Islet precursor cell (in vitro differentiated cells): ENCODE data around the gene PRKCE.
"Not testable (repeated sequence)": the region's sequence is repeated elsewhere in the genome, so short reads cannot be mapped to it uniquely, and the experiment has no call there.

Source experiments
- DNase-seq: peaks from one replicate; pipeline ENCODE4 v3.0.0-alpha.2; 2018

Gene PRKCE

GRCh38 chr2:46223514-46223913 is 572.0 kb downstream of the PRKCE start:
- not testable (repeated sequence) for DNase-seq

DNA sequence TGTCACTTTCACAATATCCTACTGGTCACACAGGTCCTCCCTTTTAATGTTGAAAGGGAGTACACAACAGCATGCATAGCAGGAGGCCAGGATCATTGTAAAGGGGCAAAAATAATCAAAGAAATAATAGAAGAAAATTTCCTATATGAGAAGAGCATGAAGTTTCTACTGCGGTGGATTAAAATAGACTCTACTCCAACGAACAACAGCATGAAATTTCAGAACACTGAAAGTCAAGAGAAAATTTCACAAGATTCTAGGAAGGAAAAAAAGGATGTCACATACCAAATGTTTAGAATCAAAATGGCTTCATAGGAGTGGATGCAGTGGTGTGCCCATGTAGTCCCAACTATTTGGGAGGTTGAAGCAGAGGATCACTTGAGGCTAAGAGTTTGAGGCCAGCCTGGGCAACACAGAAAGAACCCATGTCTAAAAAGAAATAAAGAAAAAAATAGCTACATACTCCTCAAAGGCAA is 573.7 kb downstream of the PRKCE start:
- no peak for DNase-seq

- DNase-seq: no peak
These were observed 574.3 kb downstream of the PRKCE start for GRCh38 chr2:46225730-46226129.

DNA sequence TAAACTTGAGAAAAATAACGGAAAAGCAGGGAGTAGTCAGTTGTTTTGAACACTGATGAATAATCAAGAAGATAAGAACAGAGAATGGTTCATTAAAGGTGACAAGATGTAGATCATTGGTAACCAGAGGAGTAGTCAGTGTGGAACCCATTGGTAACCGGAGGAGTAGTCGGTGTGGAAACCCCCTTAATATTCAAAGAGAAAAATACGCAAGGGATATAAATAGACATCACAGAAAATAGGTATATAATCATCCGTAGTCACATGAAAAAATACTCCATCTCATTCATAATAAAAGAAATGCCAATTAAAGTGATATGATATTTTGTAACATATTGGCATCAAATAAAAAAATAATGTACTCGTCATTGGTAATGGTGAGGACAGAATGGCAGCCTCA is 575.1 kb downstream of the PRKCE start:
- DNase-seq: no peak

DNA sequence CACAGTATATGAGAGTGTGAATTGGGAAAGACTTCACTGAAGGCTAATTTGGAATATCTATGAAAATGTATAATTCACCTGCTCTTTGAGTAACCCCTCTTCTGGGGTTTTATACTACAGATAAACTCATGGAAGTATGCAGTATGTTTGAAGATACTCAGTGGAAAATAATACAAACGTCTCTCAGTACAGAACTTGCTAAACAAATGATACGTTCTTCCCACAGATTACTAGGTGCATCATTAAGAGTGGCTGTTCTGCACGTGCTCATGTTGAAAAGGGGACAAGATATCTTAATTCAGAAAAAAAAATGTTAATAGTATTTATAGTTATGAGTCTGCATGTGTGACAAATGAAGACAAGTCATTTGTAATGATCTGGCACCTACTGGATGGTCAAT is 575.5 kb downstream of the PRKCE start:
- no peak for DNase-seq

GRCh38 chr2:46227674-46228289 is 576.3 kb downstream of the PRKCE start:
- DNase-seq: no peak

- DNase-seq: no peak
These were observed 577.9 kb downstream of the PRKCE start for GRCh38 chr2:46229134-46230063.

GRCh38 chr2:46230115-46230571 is 578.7 kb downstream of the PRKCE start:
- no peak for DNase-seq

- DNase-seq: no peak
These were observed 579.4 kb downstream of the PRKCE start for GRCh38 chr2:46230677-46231425.

GRCh38 chr2:46231721-46232120 is 580.2 kb downstream of the PRKCE start:
- no peak for DNase-seq

- DNase-seq: no peak
These were observed 581.4 kb downstream of the PRKCE start for GRCh38 chr2:46232860-46233259.

DNA sequence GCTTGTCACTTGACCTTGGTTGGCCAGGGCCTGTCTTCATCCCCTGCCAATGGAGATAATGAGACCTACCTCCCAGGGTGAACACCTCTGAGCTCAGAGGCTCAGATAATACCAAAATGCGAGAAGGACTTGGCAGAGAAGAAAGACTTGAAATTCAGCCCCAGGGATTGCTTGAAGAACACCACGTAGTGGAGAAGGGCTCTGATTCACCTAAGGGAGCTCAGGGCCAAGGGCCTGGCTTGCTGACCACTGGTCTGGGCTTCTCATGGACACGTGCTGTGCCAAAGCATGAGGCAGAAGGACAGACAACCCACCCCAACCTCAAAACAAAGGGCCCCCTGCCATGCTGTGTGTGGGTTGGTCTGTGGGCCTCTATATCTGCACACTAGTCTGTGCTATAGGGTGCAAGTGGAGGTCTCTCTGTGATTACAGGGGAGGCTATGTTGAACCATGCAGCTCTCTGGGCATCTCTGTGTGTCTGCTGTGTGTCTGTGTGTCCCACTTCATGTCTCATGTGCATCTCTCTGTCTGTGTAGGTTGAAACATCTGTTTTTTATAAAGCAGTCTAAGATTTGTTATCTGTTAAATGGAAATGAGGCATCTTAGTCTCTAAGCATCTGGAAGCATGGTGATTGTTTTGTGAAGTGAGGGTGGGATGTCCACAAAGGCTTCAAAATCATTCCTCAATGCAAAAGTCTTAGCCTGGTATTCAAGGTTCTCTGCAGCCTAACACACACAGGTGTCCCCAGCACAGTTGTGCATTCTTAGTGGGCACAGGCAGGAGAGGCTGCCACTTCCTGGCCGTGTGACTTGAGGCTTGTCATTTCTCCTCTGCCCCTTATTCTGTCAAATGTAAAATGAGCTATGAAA is 584.8 kb downstream of the PRKCE start:
- DNase-seq: no peak

DNA sequence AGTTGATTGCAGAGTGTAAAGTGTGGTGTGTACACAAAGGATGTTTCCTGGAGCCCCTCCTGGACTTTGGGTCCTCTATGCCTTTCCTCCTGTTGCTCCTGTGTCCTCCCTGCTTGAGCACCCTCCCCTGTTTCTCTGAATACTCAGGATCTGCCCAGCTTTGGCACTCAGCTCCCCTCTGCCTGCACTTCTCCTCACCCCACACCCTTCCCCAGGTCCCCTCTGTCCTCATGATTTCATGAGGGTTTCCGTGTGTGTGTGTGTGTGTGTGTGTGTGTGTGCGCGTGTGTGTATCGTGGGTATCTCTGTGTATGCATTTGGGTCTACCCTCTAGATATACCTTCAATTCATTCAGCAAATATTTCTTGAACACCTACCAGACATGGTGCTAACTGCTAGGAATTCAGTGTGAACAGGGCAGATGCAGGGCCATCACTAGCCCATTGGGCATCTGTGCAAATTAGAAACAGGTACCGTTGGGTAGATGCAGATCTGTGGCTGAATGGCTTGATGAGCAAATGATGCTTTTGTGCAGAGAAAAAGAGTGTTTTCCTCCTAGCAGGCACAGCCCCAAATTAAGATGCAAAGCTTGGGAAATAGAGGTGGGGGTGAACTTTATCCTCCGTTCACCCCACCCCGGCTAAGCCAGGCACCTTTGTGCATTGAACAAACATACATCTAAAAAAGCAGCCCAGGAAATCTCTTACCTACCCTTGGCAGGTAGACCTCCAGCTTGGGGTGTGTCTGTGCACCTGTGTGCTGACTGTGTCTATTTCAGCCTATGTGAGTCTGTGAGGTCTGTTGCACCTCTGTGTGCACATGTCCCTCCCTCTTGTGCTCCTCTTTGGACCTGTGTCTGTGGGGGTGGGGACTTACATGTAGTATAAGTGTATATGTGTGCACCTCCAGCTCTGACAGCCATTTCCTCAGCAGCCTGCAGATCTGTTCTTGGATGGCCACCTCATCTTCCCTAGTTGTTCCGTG is 585.7 kb downstream of the PRKCE start:
- no peak for DNase-seq
